NCI-H460 (cell line): Measurements from ENCODE around the gene MEGF11. TPM values are rescaled to one million over a fixed set of nuclear protein-coding genes. Genes with fewer than 3 reads are reported as not detected.

Experiments
- DNase-seq: peaks from one replicate; pipeline ENCODE4 v3.0.0-alpha.2; 2016; ENCODE audit warnings: low read depth; ENCODE audit errors: extremely low read depth
- total RNA-seq: library from RNA; depleted of rRNA; stranded (reverse); fragments of >200 nt; shearing (Covaris generic); gene quantifications from 2 replicates; pipeline ENCODE4 v1.2.3, GENCODE V29; 2014

MEGF11 gene
- total RNA-seq, 1 experiment from 2014 or later: 0.40 TPM

GRCh38 chr15:66072616-66073361, 180.8 kb downstream of the MEGF11 start:
- DNase-seq: no peak

- no peak for DNase-seq
These were observed 181.6 kb downstream of the MEGF11 start for GRCh38 chr15:66071921-66072295.

GRCh38 chr15:66071160-66071920, 182.2 kb downstream of the MEGF11 start:
- no peak for DNase-seq

GRCh38 chr15:66070220-66070934, 183.2 kb downstream of the MEGF11 start:
- no peak for DNase-seq

- DNase-seq: no peak
These were observed 183.8 kb downstream of the MEGF11 start for GRCh38 chr15:66069751-66070150.

- DNase-seq: no peak
These were observed 184.7 kb downstream of the MEGF11 start for GRCh38 chr15:66068801-66069200.

GRCh38 chr15:66067687-66068086, 185.9 kb downstream of the MEGF11 start:
- DNase-seq: no peak

GRCh38 chr15:66066481-66066880, 187.1 kb downstream of the MEGF11 start:
- DNase-seq: no peak

- DNase-seq: no peak
These were observed 187.5 kb downstream of the MEGF11 start for GRCh38 chr15:66066005-66066404.

- DNase-seq: no peak
These were observed 188.2 kb downstream of the MEGF11 start for GRCh38 chr15:66065325-66065724.

- no peak for DNase-seq
These were observed 190.4 kb downstream of the MEGF11 start for GRCh38 chr15:66063147-66063546.

- DNase-seq: no peak
These were observed 196.5 kb downstream of the MEGF11 start for GRCh38 chr15:66057089-66057488.

GRCh38 chr15:66053991-66054390, 199.6 kb downstream of the MEGF11 start:
- DNase-seq: no peak

GRCh38 chr15:66051833-66052232, 201.7 kb downstream of the MEGF11 start:
- DNase-seq: no peak

GRCh38 chr15:66050264-66050663, 203.3 kb downstream of the MEGF11 start:
- no peak for DNase-seq

GRCh38 chr15:66049353-66049752, 204.2 kb downstream of the MEGF11 start:
- DNase-seq: no peak

- no peak for DNase-seq
These were observed 206.1 kb downstream of the MEGF11 start for GRCh38 chr15:66047321-66048024.

- DNase-seq: no peak
These were observed 206.8 kb downstream of the MEGF11 start for GRCh38 chr15:66046751-66047150.

- DNase-seq: no peak
These were observed 207.2 kb downstream of the MEGF11 start for GRCh38 chr15:66046326-66046725.

GRCh38 chr15:66045542-66045941, 208.0 kb downstream of the MEGF11 start:
- DNase-seq: no peak

- DNase-seq: no peak
These were observed 208.7 kb downstream of the MEGF11 start for GRCh38 chr15:66044837-66045236.
